T47D (cell line): ENCODE measurements around the gene TMEM223.
"Not testable (repeated sequence)": the region's sequence is repeated elsewhere in the genome, so short reads cannot be mapped to it uniquely, and the experiment has no call there.

Source experiments
- DNase-seq, 2 experiments: peaks; one replicate each; pipeline versions ENCODE4 v3.0.0 to v3.0.0-alpha.2; 2011 to 2012; ENCODE audit warnings: low read depth in 1 of 2, low spot score in 1 of 2
- JUND ChIP-seq: IDR thresholded peaks from 2 replicates; pipeline ENCODE4 v1.6.1; 2012; ENCODE audit warnings: low read depth
- in situ Hi-C: cut with HindIII; loops from 2 replicates; pipeline ENCODE4 v1.10.0; 2016; ENCODE audit warnings: low sequenced_read_pairs, low pct_unique_long_range_greater_than_20kb

TMEM223 gene, protein sequence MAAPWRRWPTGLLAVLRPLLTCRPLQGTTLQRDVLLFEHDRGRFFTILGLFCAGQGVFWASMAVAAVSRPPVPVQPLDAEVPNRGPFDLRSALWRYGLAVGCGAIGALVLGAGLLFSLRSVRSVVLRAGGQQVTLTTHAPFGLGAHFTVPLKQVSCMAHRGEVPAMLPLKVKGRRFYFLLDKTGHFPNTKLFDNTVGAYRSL

DNA sequence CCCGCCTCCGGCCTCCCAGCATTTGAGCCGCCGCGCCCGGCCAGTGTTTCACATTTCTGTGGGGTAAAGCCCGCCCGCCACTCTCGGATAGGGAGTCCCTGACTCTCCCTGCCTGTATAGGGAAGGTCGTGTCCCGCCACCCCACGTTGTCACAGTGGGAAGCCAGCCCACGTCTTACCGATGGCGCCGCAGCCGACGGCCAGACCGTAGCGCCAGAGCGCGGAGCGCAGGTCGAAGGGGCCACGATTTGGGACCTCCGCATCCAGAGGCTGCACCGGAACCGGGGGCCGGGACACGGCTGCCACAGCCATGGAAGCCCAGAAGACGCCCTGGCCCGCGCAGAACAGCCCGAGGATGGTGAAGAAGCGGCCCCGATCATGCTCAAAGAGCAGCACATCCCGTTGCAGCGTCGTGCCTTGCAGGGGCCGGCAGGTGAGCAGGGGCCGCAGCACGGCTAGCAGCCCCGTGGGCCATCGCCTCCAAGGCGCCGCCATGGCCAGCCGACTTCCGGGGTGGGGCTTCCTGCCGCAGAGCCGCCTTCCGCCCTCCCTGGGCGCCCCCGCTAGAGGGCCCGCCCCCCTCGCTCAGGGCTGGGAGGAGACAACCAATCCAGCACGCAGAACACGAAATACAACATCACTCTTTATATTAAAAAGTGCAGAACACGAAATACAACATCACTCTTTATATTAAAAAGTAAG lies at the start of gene TMEM223:
Gene TMEM223, minus strand, starts transcription at position 506 of the 701 bp plus-strand sequence. Its CDS starts 12 bp downstream, at position 494.
- TF ChIP-seq JUND, result no peak
- DNase-seq, result peak; percentile 79 to 92
- in situ Hi-C loops, result no loop called here

DNA sequence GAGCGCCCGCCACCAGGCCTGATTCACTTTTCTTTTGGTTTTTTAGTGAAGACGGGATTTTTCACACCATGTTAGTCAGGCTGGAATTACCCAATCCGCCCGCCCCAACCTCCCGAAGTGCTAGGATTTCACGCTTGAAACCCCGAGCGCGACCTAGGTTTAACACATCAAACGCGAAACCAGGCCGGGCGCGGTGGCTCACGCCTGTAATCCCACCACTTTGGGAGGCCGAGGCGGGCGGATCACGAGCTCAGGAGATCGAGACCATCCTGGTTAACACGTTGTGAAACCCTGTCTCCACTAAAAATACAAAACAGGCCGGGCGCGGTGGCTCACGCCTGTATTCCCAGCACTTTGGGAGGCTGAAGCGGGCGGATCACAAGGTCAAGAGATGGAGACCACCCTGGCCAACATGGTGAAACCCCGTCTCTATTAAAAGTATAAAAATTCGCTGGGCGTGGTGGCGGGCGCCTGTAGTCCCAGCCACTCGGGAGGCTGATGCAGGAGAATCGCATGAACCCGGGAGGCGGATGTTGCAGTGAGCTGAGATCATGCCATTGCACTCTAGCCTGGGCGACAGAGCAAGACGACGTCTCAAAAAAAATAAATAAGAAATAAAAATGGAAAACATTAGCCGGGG lies 49.0 kb upstream of the TMEM223 start:
- DNase-seq, result peak in 1 of 2 experiments; percentile 81
- in situ Hi-C loops, result not testable (repeated sequence)

DNA sequence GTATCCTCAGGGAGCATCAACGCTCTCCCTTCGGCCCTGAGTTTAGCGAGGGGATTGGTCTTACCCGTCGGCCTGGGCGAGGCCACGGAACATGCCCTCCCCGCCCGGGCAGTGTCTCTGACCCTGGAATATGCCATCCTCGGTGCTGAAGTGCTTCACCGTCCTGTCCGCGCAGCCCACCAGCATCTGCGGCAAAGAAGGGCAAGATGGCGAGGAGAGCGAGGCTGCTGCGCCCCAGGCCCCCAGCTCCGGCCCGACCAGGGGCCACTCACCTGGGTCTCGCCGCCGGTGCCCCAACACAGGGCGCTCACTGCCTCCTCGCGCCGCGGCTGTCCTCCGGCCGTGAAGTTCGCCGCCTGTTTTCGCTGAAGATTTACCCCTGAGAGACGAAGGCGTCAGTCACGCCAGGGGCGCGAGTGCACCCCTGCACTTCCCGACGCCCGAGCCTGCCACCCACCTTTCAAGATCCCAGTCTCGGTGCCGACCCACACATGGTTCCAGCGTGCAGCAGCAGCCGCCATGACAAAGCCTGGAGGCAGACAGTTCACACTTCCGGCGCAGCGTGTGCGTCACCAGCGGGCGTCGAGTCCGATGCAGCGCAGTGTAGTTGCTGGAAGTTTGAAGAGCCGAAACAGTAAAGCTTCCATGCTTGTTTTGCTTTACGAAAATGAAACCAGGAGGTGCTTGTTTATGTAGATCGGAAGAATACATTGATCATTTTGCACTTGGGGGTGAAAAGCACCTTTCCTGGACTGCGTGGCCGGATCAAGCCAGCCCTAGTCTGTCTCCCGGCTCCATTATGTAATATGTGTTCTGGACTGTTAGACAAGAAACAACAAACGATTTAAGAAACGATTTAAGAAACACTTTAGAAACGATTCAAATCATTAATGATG lies 47.5 kb upstream of the TMEM223 start, which contains the start of gene WDR74:
Gene WDR74, minus strand, starts transcription at position 541 of the 896 bp plus-strand sequence. Its CDS starts 20 bp downstream, at position 521.
- no peak for TF ChIP-seq JUND
- peak; percentile 82 to 96 for DNase-seq
- in situ Hi-C loops, result no loop called here

DNA sequence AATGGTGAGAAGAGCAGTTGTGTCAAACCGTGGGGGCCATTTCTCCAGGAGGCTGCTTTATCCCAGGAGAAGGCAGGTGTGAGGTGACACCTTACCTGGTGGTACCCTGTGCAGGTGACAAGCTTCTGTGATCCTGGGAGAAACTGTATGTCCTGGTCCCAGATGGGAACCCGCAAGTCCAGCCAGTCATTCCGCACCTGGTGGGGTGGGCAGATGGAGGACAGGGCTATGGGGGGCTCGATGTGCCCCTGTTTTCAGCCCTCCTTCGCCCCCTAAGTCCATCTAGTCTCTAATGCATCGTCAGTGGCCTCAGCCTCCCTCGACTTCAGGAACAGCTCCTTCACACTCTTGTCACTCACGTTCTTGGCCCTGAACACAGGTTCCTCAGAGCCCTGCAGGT lies 43.5 kb upstream of the TMEM223 start:
- no peak for TF ChIP-seq JUND
- in situ Hi-C loops, result no loop called here
- no peak for DNase-seq

DNA sequence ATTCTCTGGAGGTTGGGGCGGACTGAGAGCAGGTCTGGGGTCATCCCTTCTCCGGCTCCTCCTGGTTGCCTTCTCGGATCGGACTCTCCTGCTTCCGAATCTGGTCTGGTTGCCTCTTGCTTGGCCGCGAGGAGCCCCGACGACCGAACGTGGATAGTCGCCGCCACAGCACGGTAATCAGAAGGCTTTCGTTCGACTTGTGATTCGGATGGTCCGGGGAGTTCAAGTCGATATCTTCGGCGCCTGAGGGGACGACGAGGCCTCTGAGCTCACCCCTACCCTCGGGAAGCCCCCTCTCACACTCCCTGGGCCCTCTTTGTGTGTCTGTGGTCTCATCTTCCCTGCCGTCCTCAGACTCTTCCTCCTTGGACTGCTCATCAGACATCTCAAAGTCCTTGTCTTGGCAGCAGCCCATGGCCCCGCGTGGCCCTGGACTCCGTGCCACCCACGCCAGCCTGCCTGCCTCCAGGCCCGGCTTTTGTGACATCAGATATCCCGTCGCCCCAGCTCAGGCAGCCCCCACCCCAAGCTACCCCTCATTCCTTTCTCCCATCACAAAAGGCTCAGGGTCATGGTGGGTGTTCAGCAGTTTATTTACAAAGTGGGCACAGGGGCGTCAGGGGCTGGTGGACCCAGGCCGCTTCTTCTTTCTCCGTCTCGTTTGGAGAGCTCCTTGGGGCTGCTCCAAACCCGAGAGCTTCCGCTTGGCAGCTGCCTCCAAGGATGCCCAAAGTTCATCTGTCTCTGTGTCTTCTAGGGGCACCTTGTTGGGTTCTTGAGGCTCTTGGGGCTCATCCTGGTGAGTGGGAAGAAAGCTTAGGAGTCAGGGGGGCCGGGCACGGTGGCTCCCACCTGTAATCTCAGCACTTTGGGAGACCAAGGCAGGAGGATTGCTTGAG lies 40.8 kb upstream of the TMEM223 start, which contains the start of gene TEX54:
Gene TEX54, minus strand, starts transcription at position 506 of the 899 bp plus-strand sequence.
- no peak for DNase-seq
- in situ Hi-C loops, result no loop called here
- TF ChIP-seq JUND, result no peak

DNA sequence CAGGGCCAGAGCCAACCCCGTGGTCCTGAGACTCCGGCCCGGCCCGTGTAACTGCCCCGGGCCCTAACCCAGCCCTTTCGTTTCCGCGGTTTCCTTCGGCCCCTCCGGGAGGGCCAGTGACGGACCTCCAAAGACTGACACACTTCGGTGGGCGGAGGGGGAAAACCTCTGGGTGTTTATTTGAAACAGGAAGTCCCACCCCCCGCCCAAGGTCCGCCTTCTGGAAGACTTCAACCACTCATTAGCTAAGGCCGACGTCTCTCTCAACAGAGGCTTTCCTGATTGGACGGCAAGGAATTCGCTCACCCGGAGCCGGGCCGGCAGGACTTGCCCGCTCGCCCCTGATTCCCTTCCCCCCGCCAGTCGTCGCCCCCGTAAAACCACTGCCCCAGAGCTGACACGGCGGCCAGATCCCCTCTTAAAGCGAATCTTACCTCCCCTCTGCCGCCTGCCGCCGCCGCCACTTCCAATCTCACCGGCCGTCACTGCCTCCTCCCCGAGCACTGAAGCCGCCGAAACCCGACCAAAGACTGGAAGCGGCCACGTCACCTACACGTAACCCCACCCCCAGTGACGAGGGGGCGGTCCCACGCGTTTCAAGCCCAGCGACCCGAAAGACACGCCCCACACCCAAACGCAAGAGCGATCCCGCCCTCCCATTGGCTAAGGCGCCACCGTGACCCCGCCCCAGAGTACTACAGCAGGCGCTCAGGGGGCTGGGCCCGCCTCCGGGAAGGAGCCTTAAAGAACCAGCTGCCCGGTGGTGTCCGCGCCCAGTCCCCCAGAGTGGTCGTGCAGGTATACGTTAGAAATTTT lies 39.9 kb upstream of the TMEM223 start, which contains the start of gene STX5:
Gene STX5, minus strand, starts transcription at position 532 of the 816 bp plus-strand sequence. CDS start 808 bp downstream, outside the sequence.
- peak; percentile 99 for DNase-seq
- no peak for TF ChIP-seq JUND
- in situ Hi-C loops, result no loop called here

DNA sequence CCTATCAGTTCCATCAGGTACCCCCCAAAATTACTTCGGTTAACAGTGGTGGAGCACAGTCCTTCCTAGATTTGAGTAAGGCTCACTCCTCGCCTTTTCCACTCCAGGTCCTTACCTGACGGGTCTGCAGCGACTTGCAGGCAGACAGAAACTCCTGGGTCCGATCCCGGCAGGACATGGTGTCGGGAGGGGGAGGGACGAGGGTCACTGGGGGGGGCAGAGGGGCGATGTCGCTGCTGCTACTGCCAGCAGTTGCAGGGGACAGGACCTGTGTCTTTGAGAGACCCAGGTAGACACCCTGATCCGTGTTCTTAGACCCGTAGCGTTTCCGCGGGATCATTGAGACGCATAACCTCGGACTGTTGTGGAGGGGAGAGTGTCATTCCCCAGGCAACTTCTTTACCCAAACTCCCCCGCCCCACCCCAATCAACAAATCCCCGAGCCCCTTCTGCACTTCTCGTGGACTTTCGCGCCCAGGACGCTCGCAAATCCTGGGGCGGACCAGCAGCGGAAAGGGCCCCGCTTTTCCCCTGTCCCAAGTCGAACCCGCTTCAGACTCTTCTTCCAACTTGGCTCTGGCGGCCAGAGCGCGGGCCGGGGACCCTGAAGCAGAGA lies 39.2 kb upstream of the TMEM223 start:
- DNase-seq, result no peak
- in situ Hi-C loops, result no loop called here
- no peak for TF ChIP-seq JUND

DNA sequence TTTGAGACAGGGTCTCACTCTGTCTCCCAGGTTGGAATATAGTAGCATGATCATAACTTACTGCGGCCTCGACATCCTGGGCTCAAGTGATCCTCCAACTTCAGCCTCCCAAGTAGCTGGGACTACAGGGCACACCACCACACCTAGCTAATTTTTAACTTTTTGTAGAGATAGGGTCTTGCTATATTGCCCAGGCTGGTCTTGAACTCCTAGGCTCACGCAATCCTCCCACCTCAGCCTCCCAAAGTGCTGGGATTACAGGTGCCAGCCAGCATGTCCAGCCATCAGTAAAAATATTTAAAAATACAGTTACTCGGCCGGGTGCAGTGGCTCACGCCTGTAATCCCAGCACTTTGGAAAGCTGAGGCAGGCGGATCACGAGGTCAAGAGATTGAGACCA lies 36.3 kb upstream of the TMEM223 start:
- in situ Hi-C loops, result not testable (repeated sequence)

DNA sequence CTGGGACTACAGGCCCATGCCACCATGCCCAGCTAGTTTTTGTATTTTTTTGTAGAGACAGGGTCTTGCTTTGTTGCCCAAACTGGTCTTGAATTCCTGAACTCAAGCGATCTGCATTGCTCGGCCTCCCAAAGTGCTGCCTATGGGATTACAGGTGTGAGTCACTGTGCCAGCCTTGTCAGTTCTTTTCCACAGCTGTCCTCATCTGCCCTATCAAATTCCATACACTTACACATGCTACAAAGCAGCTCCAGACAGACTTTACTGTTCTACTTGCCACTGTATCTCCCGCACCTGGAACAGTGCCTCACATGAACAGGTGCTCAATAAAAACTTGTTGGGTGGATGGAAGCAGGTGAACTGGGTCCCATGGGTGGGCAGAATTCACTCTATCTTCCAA lies 31.9 kb upstream of the TMEM223 start:
- in situ Hi-C loops, result no loop called here
- no peak for DNase-seq
- no peak for TF ChIP-seq JUND

More for the DNA sequence above, 36.3 kb upstream of the TMEM223 start:
- not testable (repeated sequence) for DNase-seq

DNA sequence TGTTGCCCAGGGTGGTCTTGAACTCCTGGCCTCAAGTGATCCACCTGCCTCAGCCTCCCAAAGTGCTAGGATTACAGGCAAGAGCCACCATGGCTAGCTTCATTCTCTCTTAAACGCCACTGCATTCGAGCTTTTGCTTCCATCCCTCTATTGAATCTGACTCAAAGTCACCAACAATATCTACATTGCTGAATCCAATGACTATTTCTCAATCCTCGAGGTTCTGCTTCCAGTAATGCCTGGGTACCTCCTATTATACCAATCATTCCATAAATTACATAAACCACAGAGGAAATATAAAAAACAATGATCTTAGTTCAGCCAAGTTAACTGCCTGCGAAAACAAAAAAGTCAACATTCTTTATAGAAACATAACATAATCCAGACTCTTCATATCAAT lies 25.3 kb upstream of the TMEM223 start:
- no peak for DNase-seq
- in situ Hi-C loops, result no loop called here
- no peak for TF ChIP-seq JUND

DNA sequence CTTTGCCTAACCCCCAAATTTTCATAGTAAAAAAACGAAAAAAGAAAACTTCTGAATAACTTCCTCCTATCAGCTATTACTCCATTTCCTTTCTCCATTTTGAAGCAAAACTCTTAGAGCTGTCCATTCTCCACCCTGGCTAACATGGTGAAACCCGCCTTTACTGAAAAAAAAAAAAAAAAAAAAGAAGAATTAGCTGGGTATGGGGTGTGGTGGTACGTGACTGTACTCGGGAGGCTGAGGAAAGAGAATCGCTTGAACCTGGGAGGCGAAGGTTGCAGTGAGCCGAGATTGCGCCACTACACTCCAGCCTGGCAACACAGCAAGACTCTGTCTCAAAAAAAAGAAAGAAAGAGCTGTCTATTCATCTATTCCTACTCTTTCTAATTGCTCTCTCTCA lies 24.8 kb upstream of the TMEM223 start:
- TF ChIP-seq JUND, result no peak
- in situ Hi-C loops, result no loop called here
- DNase-seq, result no peak
